Caco-2 (cell line): Measurements from ENCODE around the gene TTC28. TPM values are rescaled to one million over a fixed set of nuclear protein-coding genes. Genes with fewer than 3 reads are reported as not detected.
A peak's percentile ranks its signal among the peaks of the same experiment; 100 is the strongest.

Source experiments
- BruUV-seq: library from RNA; stranded (reverse); fragments of 400-500 nt; replicated peaks from 2 replicates; lab custom pipeline; 2021; lab: Mats Ljungman, UMichigan
- CTCF ChIA-PET: fragments of 300-600 bp; sonication (Branson Sonifier 250); formaldehyde crosslinking; loops from one replicate; lab custom pipeline; 2022; ENCODE audit warnings: antibody characterized with exemption; lab: Charles Lee
- POLR2A ChIA-PET: fragments of 300-600 bp; sonication (Branson Sonifier 250); formaldehyde crosslinking; loops from one replicate; lab custom pipeline; 2022; ENCODE audit warnings: antibody characterized with exemption; lab: Charles Lee
- DNase-seq, 2 experiments: peaks; one replicate each; pipeline versions ENCODE4 v3.0.0 to v3.0.0-alpha.2; 2020 to 2022
- H3K27me3 ChIP-seq: replicated peaks from 2 replicates; pipeline ENCODE4 v1.6.0; 2011; ENCODE audit warnings: low read length; ENCODE audit not compliant: control insufficient read depth, insufficient read depth
- H3K36me3 ChIP-seq: 2 replicates; pipeline ENCODE4 v1.5.1; 2011; ENCODE audit warnings: low read length; ENCODE audit not compliant: control insufficient read depth, insufficient read depth
- H3K4me1 ChIP-seq: fragments of 250-450 bp; sonication (Bioruptor Pico); 2 replicates; pipeline ENCODE4 v1.5.1; 2020; ENCODE audit warnings: mild to moderate bottlenecking
- H3K4me3 ChIP-seq: 2 replicates; pipeline ENCODE4 v1.5.1; 2011; ENCODE audit warnings: low read depth, mild to moderate bottlenecking, control low read depth, low read length
- H3K9me3 ChIP-seq: fragments of 250-450 bp; sonication (Bioruptor Pico); 2 replicates; pipeline ENCODE4 v1.5.1; 2020; ENCODE audit warnings: mild to moderate bottlenecking, moderate library complexity
- H3K27ac Mint-ChIP-seq: one replicate; pipeline ENCODE4 v1.8.0; 2022; ENCODE audit warnings: mixed read lengths; ENCODE audit not compliant: unreplicated experiment
- H3K27me3 Mint-ChIP-seq: one replicate; pipeline ENCODE4 v1.8.0; 2022; ENCODE audit warnings: mixed read lengths; ENCODE audit not compliant: insufficient read depth, unreplicated experiment
- H3K36me3 Mint-ChIP-seq: one replicate; pipeline ENCODE4 v1.8.0; 2022; ENCODE audit warnings: mild to moderate bottlenecking, mixed read lengths; ENCODE audit not compliant: insufficient read depth, unreplicated experiment
- H3K4me1 Mint-ChIP-seq: one replicate; pipeline ENCODE4 v1.8.0; 2022; ENCODE audit warnings: low read depth, mixed read lengths; ENCODE audit not compliant: unreplicated experiment
- H3K4me3 Mint-ChIP-seq: one replicate; pipeline ENCODE4 v1.8.0; 2022; ENCODE audit warnings: mild to moderate bottlenecking, moderate library complexity, mixed read lengths; ENCODE audit not compliant: unreplicated experiment
- H3K9me3 Mint-ChIP-seq: one replicate; pipeline ENCODE4 v1.8.0; 2022; ENCODE audit warnings: mixed read lengths; ENCODE audit not compliant: unreplicated experiment
- intact Hi-C: fragments of 100-400 bp; cut with micrococcal nuclease; formaldehyde crosslinking; loops from one replicate; pipeline ENCODE4 v1.10.0; 2022; ENCODE audit not compliant: unreplicated experiment
- total RNA-seq: library from RNA; stranded (reverse); gene quantifications from 2 replicates; pipeline ENCODE4 v1.2.3, GENCODE V29; 2022
- TF ChIP-seq, protein P1 (sequence below), 2 experiments: fragments of 200-600 bp in 1 of 2; IDR thresholded peaks; 1 replicate in 1 of 2; 2 replicates in 1 of 2; pipeline versions ENCODE4 v1.5.1 to v1.8.0; 2011 to 2022; ENCODE audit warnings: antibody characterized with exemption in 1 of 2, control low read depth in 1 of 2, inconsistent platforms in 1 of 2, low read depth in 1 of 2, low read length in 1 of 2, mild to moderate bottlenecking in 1 of 2, moderate library complexity in 1 of 2; ENCODE audit not compliant: insufficient read depth in 1 of 2, severe bottlenecking in 1 of 2, unreplicated experiment in 1 of 2

The TTC28 gene
- total RNA-seq, 1 experiment from 2014 or later: 12.0 TPM

DNA sequence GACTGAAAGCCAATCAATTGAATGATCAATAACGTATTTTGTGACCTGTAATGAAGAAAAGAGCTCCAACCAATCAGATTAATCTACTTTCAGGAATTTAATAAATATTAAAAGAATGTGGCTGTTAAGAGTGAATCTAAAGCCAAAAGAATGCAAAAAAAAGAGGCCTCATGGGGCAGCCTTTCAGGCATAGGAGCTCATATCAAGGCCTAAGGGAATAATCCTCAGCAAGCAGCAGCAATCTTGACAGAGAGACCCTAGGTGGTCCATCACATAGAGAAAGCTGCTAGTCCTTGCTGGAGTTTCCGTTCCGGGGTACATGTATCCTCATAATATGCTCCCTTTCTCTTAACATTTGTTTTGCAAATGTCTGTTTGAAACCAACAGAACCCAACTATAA is 447.4 kb downstream of the TTC28 start:
- no peaks in the 10 kb centered on the region for H3K36me3 Mint-ChIP-seq
- no peak for DNase-seq
- BruUV-seq: no TSS peak
- TF ChIP-seq, protein P1, sequence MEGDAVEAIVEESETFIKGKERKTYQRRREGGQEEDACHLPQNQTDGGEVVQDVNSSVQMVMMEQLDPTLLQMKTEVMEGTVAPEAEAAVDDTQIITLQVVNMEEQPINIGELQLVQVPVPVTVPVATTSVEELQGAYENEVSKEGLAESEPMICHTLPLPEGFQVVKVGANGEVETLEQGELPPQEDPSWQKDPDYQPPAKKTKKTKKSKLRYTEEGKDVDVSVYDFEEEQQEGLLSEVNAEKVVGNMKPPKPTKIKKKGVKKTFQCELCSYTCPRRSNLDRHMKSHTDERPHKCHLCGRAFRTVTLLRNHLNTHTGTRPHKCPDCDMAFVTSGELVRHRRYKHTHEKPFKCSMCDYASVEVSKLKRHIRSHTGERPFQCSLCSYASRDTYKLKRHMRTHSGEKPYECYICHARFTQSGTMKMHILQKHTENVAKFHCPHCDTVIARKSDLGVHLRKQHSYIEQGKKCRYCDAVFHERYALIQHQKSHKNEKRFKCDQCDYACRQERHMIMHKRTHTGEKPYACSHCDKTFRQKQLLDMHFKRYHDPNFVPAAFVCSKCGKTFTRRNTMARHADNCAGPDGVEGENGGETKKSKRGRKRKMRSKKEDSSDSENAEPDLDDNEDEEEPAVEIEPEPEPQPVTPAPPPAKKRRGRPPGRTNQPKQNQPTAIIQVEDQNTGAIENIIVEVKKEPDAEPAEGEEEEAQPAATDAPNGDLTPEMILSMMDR (IDR thresholded peaks at IDR 0.05; ENCODE audit: insufficient read depth in 1 of 2, low read depth in 1 of 2, low read length in 1 of 2, severe bottlenecking in 1 of 2, unreplicated experiment in 1 of 2): no peak
- no peaks in the 10 kb centered on the region for H3K4me1 ChIP-seq
- H3K27me3 ChIP-seq: no peaks in the 10 kb centered on the region
- H3K4me1 Mint-ChIP-seq: peaks cover 5% of the 10 kb centered on the region
- CTCF ChIA-PET: no interaction called here
- no peak overlapping the region for H3K4me3 ChIP-seq
- H3K4me3 Mint-ChIP-seq: no peak overlapping the region
- no peak overlapping the region for H3K27ac Mint-ChIP-seq
- H3K9me3 Mint-ChIP-seq: no peaks in the 10 kb centered on the region
- intact Hi-C loops: no loop called here
- no peaks in the 10 kb centered on the region for H3K9me3 ChIP-seq
- H3K27me3 Mint-ChIP-seq: peaks cover 6% of the 10 kb centered on the region
- H3K36me3 ChIP-seq: no peaks in the 10 kb centered on the region
- POLR2A ChIA-PET: no interaction called here

- ChIA-PET CTCF (interaction anchor here (0.7 kb wide), 1 partner anchor 211 kb away, joined by 4 read pairs; no protein-coding TSS in a partner anchor), POLR2A (no interaction called here)
- Mint-ChIP-seq H3K4me1 (no peaks in the 10 kb centered on the region), H3K27me3 (peaks cover 3% of the 10 kb centered on the region), H3K4me3 (no peak overlapping the region), H3K9me3 (no peaks in the 10 kb centered on the region), H3K27ac (no peak overlapping the region), H3K36me3 (no peaks in the 10 kb centered on the region)
- no peaks in the 10 kb centered on the region for H3K27me3 ChIP-seq
- no peak overlapping the region for H3K4me3 ChIP-seq
- intact Hi-C loops: no loop called here
- no peaks in the 10 kb centered on the region for H3K36me3 ChIP-seq
- peak in 1 of 2 experiments; percentile 13 for DNase-seq
- BruUV-seq: no TSS peak
- no peaks in the 10 kb centered on the region for H3K9me3 ChIP-seq
- no peaks in the 10 kb centered on the region for H3K4me1 ChIP-seq
- TF ChIP-seq, protein P1 (IDR thresholded peaks at IDR 0.05; ENCODE audit: insufficient read depth in 1 of 2, low read depth in 1 of 2, low read length in 1 of 2, severe bottlenecking in 1 of 2, unreplicated experiment in 1 of 2): no peak
Observed at GRCh38 chr22:28231441-28231840, 448.2 kb downstream of the TTC28 start.

- no peaks in the 10 kb centered on the region for H3K36me3 ChIP-seq
- Mint-ChIP-seq H3K4me1 (no peaks in the 10 kb centered on the region), H3K36me3 (no peaks in the 10 kb centered on the region), H3K27me3 (peaks cover 3% of the 10 kb centered on the region), H3K4me3 (no peak overlapping the region), H3K9me3 (no peaks in the 10 kb centered on the region), H3K27ac (no peak overlapping the region)
- TF ChIP-seq, protein P1 (IDR thresholded peaks at IDR 0.05; ENCODE audit: insufficient read depth in 1 of 2, low read depth in 1 of 2, low read length in 1 of 2, severe bottlenecking in 1 of 2, unreplicated experiment in 1 of 2): no peak
- no peaks in the 10 kb centered on the region for H3K27me3 ChIP-seq
- H3K9me3 ChIP-seq: no peaks in the 10 kb centered on the region
- ChIA-PET CTCF (no interaction called here), POLR2A (no interaction called here)
- no peaks in the 10 kb centered on the region for H3K4me1 ChIP-seq
- BruUV-seq: no TSS peak
- no peak for DNase-seq
- intact Hi-C loops: no loop called here
- no peak overlapping the region for H3K4me3 ChIP-seq
Observed at GRCh38 chr22:28230671-28231070, 449.0 kb downstream of the TTC28 start.
